ENCODE data around the gene HDHD3. TPM values are rescaled to one million over a fixed set of nuclear protein-coding genes. Genes with fewer than 3 reads are reported as not detected.
"Not testable (repeated sequence)": the region's sequence is repeated elsewhere in the genome, so short reads cannot be mapped to it uniquely, and the experiment has no call there.

Gene HDHD3
- total RNA-seq, 1 experiment from 2014 or later: 10.1 TPM

DNA sequence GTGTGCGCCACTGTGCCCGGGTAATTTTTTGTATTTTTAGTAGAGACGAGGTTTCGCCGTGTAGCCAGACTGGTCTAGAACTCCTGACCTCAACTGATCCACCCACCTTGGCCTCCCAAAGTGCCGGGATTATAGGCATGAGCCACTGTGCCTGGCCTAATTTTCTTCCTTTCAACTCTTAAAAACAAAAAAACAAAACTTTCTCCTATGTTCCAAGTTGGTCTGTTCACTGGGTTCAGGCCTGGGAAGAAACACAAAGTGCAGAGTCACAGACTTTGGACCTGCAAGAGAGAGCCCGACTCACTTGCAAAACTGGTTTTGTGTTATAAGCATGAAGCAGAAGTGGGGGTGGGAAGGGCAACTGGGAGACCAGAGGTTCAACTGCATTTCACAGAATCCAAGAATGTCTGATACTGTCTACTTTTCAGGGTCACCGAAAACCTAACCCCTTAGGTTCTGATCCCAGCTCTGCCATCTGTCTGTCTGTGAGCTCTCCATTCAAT is 5.2 kb upstream of the HDHD3 start:
- TF ChIP-seq, protein P1, sequence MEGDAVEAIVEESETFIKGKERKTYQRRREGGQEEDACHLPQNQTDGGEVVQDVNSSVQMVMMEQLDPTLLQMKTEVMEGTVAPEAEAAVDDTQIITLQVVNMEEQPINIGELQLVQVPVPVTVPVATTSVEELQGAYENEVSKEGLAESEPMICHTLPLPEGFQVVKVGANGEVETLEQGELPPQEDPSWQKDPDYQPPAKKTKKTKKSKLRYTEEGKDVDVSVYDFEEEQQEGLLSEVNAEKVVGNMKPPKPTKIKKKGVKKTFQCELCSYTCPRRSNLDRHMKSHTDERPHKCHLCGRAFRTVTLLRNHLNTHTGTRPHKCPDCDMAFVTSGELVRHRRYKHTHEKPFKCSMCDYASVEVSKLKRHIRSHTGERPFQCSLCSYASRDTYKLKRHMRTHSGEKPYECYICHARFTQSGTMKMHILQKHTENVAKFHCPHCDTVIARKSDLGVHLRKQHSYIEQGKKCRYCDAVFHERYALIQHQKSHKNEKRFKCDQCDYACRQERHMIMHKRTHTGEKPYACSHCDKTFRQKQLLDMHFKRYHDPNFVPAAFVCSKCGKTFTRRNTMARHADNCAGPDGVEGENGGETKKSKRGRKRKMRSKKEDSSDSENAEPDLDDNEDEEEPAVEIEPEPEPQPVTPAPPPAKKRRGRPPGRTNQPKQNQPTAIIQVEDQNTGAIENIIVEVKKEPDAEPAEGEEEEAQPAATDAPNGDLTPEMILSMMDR (IDR thresholded peaks at IDR 0.05; ENCODE audit: unreplicated experiment): no peak
- no peak for DNase-seq (ENCODE audit: unreplicated experiment)
- Mint-ChIP-seq H3K27ac (ENCODE audit: low read depth, unreplicated experiment) (no peak overlapping the region), H3K36me3 (ENCODE audit: insufficient read depth, unreplicated experiment) (no peaks in the 10 kb centered on the region), H3K4me1 (ENCODE audit: insufficient read depth, unreplicated experiment) (peaks cover 6% of the 10 kb centered on the region), H3K4me3 (ENCODE audit: unreplicated experiment) (no peak overlapping the region), H3K9me3 (ENCODE audit: unreplicated experiment) (no peaks in the 10 kb centered on the region), H3K27me3 (ENCODE audit: insufficient read depth, unreplicated experiment) (no peaks in the 10 kb centered on the region)
- POLR2A ChIA-PET: no interaction called here
- CTCF ChIA-PET: no interaction called here
- intact Hi-C loops (cut with micrococcal nuclease): no loop called here
- BruUV-seq (replicated peaks): no TSS peak

DNA sequence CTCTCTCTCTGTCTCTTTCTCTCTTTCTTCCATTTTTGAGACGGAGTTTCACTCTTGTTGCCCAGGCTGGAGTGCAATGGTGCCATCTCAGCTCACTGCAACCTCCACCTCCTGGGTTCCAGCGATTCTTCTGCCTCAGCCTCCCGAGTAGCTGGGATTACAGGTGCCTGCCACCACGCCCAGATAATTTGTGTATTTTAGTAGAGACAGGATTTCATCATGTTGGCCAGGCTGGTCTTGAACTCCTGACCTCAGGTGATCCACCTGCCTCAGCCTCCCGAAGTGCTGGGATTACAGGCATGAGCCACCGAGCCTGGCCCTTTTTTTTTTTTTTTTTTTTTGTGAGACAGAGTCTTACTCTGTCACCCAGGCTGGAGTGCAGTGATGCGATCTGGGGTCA is 4.7 kb upstream of the HDHD3 start:
- H3K9me3 Mint-ChIP-seq (ENCODE audit: unreplicated experiment); BruUV-seq (replicated peaks); intact Hi-C loops (cut with micrococcal nuclease); CTCF ChIA-PET; POLR2A ChIA-PET; H3K27ac Mint-ChIP-seq (ENCODE audit: low read depth, unreplicated experiment); H3K36me3 Mint-ChIP-seq (ENCODE audit: insufficient read depth, unreplicated experiment); DNase-seq (ENCODE audit: unreplicated experiment); H3K4me1 Mint-ChIP-seq (ENCODE audit: insufficient read depth, unreplicated experiment); H3K27me3 Mint-ChIP-seq (ENCODE audit: insufficient read depth, unreplicated experiment); H3K4me3 Mint-ChIP-seq (ENCODE audit: unreplicated experiment): not testable (repeated sequence)

DNA sequence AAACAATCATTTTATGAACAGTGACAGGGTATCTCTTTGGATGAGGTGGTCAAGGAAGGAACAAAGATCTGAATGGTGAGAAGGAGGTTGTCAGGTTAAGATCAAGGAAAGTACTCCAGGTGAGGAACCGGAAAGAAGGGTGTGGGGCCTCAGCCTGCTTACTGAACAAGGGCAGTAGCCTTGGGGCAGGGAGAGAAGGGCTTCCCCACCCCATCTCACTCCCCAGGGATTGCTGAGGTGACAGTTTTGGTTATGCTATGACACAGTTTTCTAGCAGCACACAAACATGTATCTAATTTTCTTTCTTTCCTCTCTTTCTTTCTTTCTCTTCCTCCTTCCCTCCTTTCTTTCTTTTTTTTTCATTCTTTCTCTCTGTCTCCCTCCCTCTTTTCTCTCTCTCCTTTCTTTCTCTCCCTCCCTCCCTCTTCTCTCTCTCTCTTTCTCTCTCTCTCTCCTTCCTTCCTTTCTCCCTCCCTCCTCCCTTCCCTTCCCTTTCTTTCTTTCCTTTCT is 4.1 kb upstream of the HDHD3 start:
- Mint-ChIP-seq H3K27me3 (ENCODE audit: insufficient read depth, unreplicated experiment) (no peaks in the 10 kb centered on the region), H3K9me3 (ENCODE audit: unreplicated experiment) (no peaks in the 10 kb centered on the region), H3K27ac (ENCODE audit: low read depth, unreplicated experiment) (no peak overlapping the region), H3K4me1 (ENCODE audit: insufficient read depth, unreplicated experiment) (peaks cover 6% of the 10 kb centered on the region), H3K4me3 (ENCODE audit: unreplicated experiment) (no peak overlapping the region), H3K36me3 (ENCODE audit: insufficient read depth, unreplicated experiment) (no peaks in the 10 kb centered on the region)
- ChIA-PET CTCF (no interaction called here), POLR2A (no interaction called here)
- no peak for DNase-seq (ENCODE audit: unreplicated experiment)
- intact Hi-C loops (cut with micrococcal nuclease): no loop called here
- TF ChIP-seq, protein P1 (IDR thresholded peaks at IDR 0.05; ENCODE audit: unreplicated experiment): no peak
- no TSS peak for BruUV-seq (replicated peaks)

DNA sequence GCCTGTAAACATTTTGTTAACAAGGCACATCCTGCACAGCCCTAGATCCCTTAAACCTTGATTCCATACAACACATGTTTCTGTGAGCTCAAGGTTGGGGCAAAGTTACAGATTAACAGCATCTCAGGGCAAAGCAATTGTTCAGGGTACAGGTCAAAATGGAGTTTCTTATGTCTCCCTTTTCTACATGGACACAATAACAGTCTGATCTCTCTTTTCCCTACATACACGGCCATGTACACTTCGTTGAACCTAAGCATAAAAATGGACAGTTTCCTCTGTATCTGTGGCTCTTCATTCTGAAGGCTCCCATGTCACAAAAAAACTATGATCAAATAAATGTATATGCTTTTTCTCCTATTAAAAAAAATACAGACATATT is 3.0 kb upstream of the HDHD3 start:
- H3K36me3 Mint-ChIP-seq (ENCODE audit: insufficient read depth, unreplicated experiment); BruUV-seq (replicated peaks); H3K9me3 Mint-ChIP-seq (ENCODE audit: unreplicated experiment); CTCF ChIA-PET; H3K27ac Mint-ChIP-seq (ENCODE audit: low read depth, unreplicated experiment); intact Hi-C loops (cut with micrococcal nuclease); H3K27me3 Mint-ChIP-seq (ENCODE audit: insufficient read depth, unreplicated experiment); H3K4me3 Mint-ChIP-seq (ENCODE audit: unreplicated experiment); DNase-seq (ENCODE audit: unreplicated experiment); POLR2A ChIA-PET: not testable (repeated sequence)
- H3K4me1 Mint-ChIP-seq (ENCODE audit: insufficient read depth, unreplicated experiment): peaks cover 10% of the 10 kb centered on the region

DNA sequence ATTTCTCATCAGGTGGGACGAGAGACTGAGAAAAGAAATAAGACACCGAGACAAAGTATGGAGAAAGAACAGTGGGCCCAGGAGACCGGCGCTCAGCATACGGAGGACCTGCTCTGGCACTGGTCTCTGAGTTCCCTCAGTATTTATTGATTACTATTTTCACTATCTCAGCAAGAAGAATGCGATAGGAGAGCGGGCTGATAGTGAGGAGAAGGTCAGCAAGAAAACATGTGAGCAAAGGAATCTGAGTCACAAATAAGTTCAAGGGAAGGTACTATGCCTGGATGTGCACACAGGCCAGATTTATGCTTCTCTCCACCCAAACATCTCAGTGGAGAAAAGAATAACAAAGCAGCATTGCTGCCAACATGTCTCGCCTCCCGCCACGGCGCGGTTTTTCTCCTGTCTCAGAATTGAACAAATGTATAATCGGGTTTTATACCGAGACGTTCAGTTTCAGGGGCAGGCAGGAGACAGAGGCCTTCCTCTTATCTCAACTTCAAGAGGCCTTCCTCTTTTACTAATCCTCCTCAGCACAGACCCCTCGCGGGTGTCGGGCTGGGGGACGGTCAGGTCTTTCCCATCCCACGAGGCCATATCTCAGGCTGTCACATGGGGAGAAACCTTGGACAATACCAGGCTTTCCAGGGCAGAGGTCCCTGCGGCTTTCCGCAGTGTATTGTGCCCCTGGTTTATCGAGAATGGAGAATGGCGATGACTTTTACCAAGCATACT is 2.5 kb upstream of the HDHD3 start:
- not testable (repeated sequence) for H3K4me3 Mint-ChIP-seq (ENCODE audit: unreplicated experiment)

More for the DNA sequence above, 2.5 kb upstream of the HDHD3 start:
- BruUV-seq (replicated peaks); POLR2A ChIA-PET; intact Hi-C loops (cut with micrococcal nuclease); H3K9me3 Mint-ChIP-seq (ENCODE audit: unreplicated experiment); CTCF ChIA-PET; H3K27me3 Mint-ChIP-seq (ENCODE audit: insufficient read depth, unreplicated experiment); DNase-seq (ENCODE audit: unreplicated experiment); H3K27ac Mint-ChIP-seq (ENCODE audit: low read depth, unreplicated experiment); H3K36me3 Mint-ChIP-seq (ENCODE audit: insufficient read depth, unreplicated experiment): not testable (repeated sequence)
- peaks cover 10% of the 10 kb centered on the region for H3K4me1 Mint-ChIP-seq (ENCODE audit: insufficient read depth, unreplicated experiment)
